ENCODE data around the gene ERICH6.

Gene ERICH6

GRCh38 chr3:150736903-150737832 lies 33.4 kb upstream of the ERICH6 start:
- DNase-seq (ENCODE audit: low spot score): no peak

- DNase-seq (ENCODE audit: low spot score): no peak
Observed at GRCh38 chr3:150736316-150736719, 32.6 kb upstream of the ERICH6 start.

- no peak for DNase-seq (ENCODE audit: low spot score)
Observed at GRCh38 chr3:150734795-150735119, 31.0 kb upstream of the ERICH6 start.

- no peak for DNase-seq (ENCODE audit: low spot score)
Observed at GRCh38 chr3:150733936-150734794, 30.4 kb upstream of the ERICH6 start.

- DNase-seq (ENCODE audit: low spot score): no peak
Observed at GRCh38 chr3:150733373-150733935, 29.7 kb upstream of the ERICH6 start.

- no peak for DNase-seq (ENCODE audit: low spot score)
Observed at GRCh38 chr3:150729682-150730360, 26.1 kb upstream of the ERICH6 start.

GRCh38 chr3:150727653-150728502 lies 24.2 kb upstream of the ERICH6 start:
- DNase-seq (ENCODE audit: low spot score): no peak

- no peak for DNase-seq (ENCODE audit: low spot score)
Observed at GRCh38 chr3:150725548-150725947, 21.8 kb upstream of the ERICH6 start.

- DNase-seq (ENCODE audit: low spot score): no peak
Observed at GRCh38 chr3:150723946-150724345, 20.2 kb upstream of the ERICH6 start.

GRCh38 chr3:150722267-150722666 lies 18.5 kb upstream of the ERICH6 start:
- DNase-seq (ENCODE audit: low spot score): no peak

- peak; percentile 63 for DNase-seq (ENCODE audit: low spot score)
Observed at GRCh38 chr3:150721285-150722130, 17.8 kb upstream of the ERICH6 start.

GRCh38 chr3:150720444-150720843 lies 16.7 kb upstream of the ERICH6 start:
- DNase-seq (ENCODE audit: low spot score): no peak

- no peak for DNase-seq (ENCODE audit: low spot score)
Observed at GRCh38 chr3:150710097-150710496, 6.4 kb upstream of the ERICH6 start.

- peak; percentile 27 for DNase-seq (ENCODE audit: low spot score)
Observed at GRCh38 chr3:150703299-150703755, 393 bp downstream of the ERICH6 start.

- DNase-seq (ENCODE audit: low spot score): peak; percentile 44
Observed at GRCh38 chr3:150699068-150699639, 4.6 kb downstream of the ERICH6 start.

GRCh38 chr3:150697646-150698045 lies 6.1 kb downstream of the ERICH6 start:
- peak; percentile 29 for DNase-seq (ENCODE audit: low spot score)

- DNase-seq (ENCODE audit: low spot score): no peak
Observed at GRCh38 chr3:150691414-150692040, 12.2 kb downstream of the ERICH6 start.

- DNase-seq (ENCODE audit: low spot score): no peak
Observed at GRCh38 chr3:150687613-150688012, 16.1 kb downstream of the ERICH6 start.

- DNase-seq (ENCODE audit: low spot score): no peak
Observed at GRCh38 chr3:150682824-150683223, 20.9 kb downstream of the ERICH6 start.
